Islet of Langerhans (tissue), 1 donor: ENCODE results near the gene DPH3.

ENCODE experiments used
- FAIRE-seq: peaks from one replicate; lab custom pipeline; 2011; peaks lifted over from hg19 to GRCh38; lab: Jason Lieb, UNC

Gene DPH3

GRCh38 chr3:16255326-16255725 is 9.4 kb downstream of the DPH3 start:
- no peak for FAIRE-seq

GRCh38 chr3:16254916-16255315 is 9.8 kb downstream of the DPH3 start:
- FAIRE-seq: no peak

DNA sequence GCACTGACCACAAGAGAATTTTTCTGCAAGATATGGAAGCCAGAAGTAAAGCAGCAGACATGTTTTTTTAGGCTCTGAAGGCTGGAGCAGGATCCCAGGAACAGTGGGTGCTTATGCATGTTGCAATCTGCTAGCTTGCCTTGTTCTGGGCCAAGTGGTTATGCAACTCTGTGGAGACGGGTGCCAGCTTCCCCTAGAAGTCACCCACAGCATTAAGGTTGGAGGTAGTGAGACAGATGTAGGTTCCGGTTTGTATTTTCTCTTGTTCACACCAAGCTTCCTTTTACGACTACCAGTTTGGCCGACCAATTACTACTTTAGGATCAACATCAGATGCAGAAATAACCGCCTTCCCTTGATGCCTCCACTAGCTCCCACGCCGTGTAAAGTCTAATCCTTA is 11.1 kb downstream of the DPH3 start:
- FAIRE-seq: no peak

- no peak for FAIRE-seq
Measured at GRCh38 chr3:16252988-16253387, 11.8 kb downstream of the DPH3 start.

- FAIRE-seq: no peak
Measured at GRCh38 chr3:16252243-16252978, 12.3 kb downstream of the DPH3 start.

GRCh38 chr3:16251316-16252085 is 13.2 kb downstream of the DPH3 start:
- FAIRE-seq: no peak

DNA sequence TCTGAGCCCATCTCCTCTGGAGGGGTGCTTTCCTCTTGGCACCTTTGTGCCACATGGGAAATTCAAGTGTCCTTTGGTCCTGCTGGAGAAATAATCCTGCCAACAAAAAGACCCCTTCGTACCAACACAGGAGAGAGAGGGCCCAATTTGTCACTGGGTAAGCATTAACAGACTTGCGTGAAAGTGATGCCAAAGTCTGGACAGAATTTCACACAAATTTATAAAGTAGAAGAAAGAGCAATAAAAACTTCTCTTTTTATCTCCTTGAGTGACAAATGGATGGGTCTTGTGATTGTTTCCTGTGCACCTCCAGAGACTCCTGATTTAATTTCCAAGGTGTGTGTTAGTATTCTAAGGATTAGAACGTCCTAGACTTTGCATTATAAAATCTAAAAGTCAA is 14.9 kb downstream of the DPH3 start:
- FAIRE-seq: no peak

GRCh38 chr3:16249336-16249735 is 15.4 kb downstream of the DPH3 start:
- FAIRE-seq: no peak

- FAIRE-seq: no peak
Measured at GRCh38 chr3:16248556-16248955, 16.2 kb downstream of the DPH3 start.

DNA sequence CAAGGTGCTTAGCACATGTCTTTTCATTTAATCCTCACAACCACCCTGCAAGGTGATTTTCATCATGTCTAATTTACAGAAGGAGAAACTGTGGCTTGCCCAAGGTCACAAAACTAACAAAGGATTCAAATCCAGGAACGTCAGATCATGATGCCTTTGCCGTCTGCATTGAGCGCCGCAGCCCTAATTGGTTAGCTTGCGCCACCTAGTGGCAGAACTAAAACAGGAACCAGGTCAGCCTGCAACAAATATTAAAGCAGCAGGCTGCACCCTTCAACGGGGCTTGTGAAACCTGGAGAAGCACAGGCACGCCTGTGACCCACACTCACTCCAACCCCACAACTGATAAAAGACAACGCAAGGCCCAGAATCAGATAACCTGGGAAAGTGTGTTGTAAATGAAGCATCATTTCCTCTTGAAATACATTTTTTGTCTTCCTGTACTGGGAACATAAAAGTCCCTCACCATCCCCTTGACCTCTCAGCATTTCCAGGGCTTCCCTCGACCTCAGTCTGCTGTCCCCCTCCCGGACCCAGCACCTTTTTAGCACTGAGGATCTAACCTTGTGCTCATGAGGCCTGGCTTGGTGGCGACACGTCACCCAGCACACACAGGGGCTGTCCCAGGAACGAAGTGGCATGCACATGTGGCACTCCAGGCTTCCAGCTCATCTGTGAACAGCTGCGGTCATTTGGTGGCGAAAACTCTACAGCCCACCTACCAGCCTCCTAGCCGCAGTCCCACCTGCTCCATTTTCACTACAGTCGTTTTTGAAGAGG is 17.3 kb downstream of the DPH3 start:
- FAIRE-seq: peak; percentile 27

GRCh38 chr3:16245609-16246008 is 19.1 kb downstream of the DPH3 start:
- FAIRE-seq: no peak

GRCh38 chr3:16243706-16244490 is 20.8 kb downstream of the DPH3 start:
- FAIRE-seq: no peak

DNA sequence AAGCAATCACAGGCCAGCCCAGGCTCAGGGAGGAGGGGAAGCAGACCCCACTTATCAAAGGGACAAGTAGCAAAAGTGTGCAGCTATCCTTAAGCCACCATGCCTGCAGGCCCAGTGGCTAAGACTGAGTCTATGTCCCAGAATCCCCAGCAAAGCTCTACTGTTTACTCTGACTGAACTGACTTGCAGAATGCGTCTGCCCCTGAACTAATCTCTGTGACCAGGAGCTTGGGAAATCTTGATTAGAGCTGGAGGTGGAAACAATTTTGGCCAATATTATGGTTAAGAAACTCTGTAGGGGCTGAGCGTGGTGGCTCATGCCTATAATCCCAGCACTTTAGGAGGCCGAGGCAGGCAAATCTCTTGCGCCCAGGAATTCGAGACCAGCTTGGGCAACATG is 22.6 kb downstream of the DPH3 start:
- FAIRE-seq: no peak

DNA sequence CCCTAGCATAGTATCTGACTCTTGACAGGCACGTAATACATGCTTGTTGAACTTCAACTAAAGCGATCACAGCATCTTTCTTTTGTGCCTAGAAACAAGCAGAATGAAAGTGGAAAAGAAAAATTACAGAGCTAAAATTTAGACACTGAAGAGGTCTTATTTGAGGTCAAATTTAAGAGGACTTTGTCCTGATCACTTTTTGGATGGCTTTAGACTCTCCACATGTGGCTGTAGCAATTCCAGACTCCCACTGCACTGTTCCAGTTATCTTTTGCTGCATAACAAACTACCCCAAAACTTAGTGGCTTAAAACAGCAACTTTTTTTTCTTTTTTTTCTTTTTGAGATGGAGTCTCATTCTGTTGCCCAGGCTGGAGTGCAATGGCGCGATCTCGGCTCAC is 23.5 kb downstream of the DPH3 start:
- no peak for FAIRE-seq

DNA sequence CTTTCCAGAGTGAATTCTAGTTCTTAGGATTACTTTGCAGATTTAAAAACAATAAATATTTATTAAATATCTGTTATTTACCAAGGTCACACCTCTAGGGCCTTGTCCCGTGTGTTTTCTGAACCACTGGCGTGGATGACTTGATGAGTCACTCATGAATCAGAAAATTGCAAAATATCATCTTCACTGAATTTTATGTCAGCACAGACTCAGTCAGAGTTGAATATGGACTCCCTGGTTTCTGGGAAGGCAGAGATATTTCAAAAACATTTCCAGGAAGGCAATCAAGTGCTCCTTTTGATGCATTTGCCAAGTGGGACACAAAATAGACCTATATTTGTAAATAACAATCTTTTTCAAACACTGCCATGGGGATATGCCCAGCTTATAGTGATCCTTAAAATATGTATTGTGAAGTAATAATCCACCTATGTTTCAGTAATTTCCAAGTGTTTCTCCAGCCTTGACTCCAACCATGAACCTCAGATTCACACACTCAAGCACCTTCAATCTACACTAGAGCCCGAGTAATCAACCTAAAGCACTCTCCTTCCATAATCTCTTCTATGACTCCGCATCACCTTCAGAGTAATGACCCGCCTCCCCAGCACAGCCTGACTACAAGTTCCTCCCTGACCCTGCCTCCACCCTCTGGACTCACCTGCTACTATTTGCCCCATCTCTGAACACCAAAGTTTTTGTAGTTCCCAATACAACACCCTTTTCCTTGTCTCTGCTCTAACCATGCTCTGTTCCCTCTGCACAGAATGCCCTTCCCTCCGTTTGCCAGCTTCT is 24.3 kb downstream of the DPH3 start:
- FAIRE-seq: no peak

GRCh38 chr3:16239780-16240179 is 25.0 kb downstream of the DPH3 start:
- FAIRE-seq: no peak

DNA sequence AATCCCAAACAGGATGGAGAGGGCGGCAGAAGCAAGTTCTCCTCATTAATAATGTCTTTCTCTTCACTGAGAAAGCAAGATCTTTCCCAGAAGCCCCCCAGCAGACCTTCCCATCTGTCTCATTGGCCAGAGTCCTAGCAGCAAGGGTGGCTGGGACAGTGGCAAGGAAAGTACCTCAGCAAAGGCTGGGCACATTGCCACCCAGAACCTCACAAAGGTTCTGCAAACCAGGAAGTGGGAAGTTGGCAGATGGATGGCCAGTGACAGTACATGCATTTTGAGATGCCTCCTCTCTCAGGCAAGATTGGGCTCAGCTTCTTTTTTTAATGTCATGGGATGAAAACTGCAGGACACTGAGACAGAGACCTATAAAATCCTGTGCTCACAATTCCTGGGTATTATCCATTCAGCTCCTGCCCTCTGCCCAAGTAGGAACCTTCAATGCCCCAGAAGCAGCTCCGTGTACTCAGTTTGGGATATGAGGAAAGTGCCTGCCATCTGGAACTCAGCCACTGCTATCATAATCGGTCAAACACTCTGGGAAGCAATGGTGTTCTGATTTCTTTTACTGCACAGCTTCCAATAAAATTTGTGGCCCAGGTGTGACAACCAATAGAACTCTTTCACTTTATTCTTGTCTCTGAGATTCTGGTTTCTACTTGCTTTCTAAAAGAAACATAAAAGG is 25.5 kb downstream of the DPH3 start:
- no peak for FAIRE-seq

GRCh38 chr3:16236856-16237393 is 27.8 kb downstream of the DPH3 start:
- no peak for FAIRE-seq

DNA sequence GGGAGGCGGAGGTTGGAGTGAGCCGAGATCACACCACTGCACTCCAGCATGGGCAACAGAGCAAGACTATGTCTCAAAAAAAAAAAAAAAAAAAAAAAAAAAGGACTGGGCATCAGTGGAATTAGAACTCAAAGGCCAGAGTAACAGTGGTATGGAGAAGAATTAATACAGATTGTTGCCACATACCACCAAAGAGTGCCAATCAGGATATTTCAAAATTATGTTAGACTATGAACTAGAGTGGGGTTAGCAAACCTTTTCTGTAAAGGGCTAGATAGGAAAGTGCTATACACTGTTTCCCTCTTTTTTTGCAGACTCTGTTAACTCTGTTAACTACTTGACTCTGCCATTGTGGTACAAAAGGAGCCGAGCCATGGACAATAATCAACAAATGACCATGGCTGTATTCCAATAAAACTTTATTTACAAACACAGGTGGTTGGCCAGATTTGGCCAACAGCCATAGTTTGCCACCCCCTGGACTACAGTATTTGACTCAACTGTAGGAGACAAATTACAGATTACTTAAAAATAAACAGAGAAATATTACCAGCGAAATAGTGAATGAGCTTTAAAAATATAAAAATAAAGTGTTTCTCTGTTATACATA is 28.6 kb downstream of the DPH3 start:
- no peak for FAIRE-seq

DNA sequence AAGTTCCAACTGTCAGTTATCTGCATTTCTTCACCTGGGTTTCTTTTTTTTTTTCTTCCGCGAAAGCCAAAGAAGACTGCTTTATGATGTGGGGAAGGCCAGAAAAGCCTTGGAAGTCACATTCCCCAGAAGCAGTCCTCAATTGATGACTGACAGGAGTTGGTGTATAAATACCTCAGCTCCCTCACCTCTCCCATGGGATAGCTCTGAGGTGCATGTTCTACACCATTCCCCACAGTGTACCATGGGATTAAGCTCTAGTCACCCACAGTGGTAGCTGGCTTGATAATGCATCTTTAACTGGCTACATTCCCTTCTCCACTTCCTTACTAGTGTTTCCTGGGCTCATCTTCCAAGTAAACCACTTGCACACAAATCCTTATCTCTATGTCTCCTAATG is 30.5 kb downstream of the DPH3 start:
- FAIRE-seq: no peak
